NCI-H446 treated with DMSO at 0.1 percent for 48 hours (cell line): ENCODE measurements around the gene CIRBP.
"Not testable (repeated sequence)": the region's sequence is repeated elsewhere in the genome, so short reads cannot be mapped to it uniquely, and the experiment has no call there.

ENCODE experiments used
- DNase-seq: peaks from one replicate; lab custom pipeline; 2025; lab: John Stamatoyannopoulos, UW

The CIRBP gene

DNA sequence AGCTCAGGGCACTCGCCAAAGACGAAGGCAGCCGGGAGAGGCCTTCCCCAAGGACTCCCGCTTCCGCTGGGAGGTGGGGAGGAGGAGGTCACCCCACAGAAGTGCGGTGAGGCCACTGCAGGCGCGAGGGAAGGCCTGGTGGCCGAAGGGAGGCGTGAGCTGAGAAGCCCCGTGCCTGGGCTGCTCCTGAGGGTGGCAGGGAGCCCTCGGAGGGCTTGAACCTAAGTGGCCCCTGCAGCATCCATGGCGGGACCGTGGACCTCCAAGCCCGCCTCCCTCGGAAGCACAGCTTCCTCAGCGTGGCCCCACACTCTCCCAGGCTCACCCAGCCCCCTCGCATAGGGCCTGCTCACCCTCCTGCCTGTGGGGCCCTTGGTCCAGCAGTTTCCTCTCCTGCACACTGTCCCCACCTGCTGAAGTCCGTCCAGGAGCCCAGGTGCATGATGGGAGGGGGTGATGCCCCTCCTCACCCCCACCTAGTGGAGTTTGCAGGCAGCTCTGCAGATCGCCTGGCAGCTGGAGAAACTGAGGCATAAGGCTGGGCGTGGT is 42.5 kb downstream of the CIRBP start:
- no peak for DNase-seq

DNA sequence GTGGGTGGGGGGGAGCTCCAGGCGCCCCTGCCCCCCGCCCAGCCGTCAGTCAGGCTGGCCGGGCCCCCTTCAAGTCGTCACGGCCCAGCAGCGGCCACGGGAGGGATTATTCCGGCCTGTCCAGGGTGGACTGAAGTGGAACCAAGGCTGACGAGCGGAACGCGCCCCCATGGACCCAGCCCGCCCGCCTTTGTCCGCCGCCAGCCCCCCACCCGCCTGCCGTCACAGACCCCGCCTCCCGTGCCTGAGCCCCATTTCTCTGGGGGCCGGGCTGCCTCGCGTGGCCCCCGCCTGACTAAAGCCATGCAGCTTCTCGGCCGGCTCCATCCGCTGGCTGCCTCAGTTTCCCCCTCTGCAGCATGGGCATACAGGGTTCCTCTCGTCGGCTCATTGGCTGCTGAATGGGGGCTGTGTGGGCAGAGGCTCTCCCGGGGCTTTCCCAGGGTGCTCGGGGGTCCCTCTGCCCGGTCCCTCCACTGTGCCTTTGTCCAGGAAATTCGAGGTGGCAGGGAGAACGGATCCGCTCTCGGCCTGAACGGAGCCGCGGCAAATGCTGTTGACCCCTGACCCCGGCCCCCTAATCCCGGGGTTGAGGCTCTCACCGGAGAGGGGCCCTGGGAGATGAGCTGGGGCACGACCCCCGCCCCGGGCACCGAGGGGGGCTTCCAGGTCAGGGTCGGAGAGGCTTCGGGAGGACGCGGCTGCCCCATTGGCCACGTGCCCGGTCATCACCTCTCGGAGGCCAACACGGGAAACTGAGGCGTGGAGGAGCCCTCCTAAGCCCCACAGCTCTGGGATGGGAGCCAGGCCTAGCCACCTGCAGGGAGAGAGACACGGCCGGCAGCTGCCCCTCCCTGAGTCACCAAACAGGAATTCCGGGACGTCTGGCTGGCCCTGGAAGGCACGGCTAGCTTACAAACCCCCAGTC is 43.9 kb downstream of the CIRBP start:
- DNase-seq, result no peak

DNA sequence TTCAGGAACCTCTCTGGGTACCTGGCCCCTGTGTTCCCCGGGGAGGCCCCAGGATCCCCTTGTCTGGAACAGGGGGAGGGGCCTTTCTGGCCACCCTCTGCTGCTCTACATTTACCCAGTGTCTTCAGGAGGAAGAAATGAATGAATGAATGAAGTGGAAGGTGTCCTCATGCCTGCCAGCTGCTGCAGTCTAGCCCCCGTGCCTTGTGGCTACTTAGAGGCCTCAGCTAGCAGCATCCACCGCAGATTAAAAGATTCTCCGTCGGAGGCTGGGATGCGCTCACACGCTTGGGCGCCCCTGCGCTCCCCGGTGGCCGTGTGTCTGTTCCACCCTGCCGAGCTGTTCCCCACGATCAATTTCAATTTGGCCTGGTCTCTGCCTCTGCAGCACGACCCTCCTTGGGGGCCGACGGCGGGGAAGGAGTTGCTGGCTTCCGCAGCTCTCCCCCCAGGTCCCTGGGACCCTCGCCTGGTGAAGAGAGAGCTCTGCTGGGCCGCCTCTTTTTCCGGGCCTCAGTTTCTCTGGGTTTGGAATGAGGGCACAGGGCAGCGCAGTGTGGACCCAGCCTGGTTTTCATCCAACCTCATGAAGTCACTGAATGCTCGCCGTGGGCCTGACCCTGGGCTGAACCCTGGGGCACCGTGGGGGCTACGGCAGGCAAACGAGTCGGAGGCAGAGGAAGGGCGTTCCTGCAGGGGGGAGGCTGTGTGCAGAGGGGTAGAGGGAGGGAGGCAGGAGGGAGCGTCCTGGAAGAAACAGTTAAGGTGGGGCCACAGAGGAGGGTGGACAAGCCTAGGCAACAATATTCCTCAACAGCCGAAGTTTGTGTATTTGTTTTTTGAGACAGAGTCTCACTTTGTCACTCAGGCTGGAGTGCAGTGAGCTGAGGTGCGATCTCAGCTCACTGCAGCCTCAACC is 44.8 kb downstream of the CIRBP start:
- no peak for DNase-seq

GRCh38 chr19:1315470-1316166 is 46.5 kb downstream of the CIRBP start:
- no peak for DNase-seq

GRCh38 chr19:1316466-1316865 is 47.3 kb downstream of the CIRBP start:
- no peak for DNase-seq

GRCh38 chr19:1317274-1318003 is 48.3 kb downstream of the CIRBP start:
- DNase-seq, result no peak

DNA sequence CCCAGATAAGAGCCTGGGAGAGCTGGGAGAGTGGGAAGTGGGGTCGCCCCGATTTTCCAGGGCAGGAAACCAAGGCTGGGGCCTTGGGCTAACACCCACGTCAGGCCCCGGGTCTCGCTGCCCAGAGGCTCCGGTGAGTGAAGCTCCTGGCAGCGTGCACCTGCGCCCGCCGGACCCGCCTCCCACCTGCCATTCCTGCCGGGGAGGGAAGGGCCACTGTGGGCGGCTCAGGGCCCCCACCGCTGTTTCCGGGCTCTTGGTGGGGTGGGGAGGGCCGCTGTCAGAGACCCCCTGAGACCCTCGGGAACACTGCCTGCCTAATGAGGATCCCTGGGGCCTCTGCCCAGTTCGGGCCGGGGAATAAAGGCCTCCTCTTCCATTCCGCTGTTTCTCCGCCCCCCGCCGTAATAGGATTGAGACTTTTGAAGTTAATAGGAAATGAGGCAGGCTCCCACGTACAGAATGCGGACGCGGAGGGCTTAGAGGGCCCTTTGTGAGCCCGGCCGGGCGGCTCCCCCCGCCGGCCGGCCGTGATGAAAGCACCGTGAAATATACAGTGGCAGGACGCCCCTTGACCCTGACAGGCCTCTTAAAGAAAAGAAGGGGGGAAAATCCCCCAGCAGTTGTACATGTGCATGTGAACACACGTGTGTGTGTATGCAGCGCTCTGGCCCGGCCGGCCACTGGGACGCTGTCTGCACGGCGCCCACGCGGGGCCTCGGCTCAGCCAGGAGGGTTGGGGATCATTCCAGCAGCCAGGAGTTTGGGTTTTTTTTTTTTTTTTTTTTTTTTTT is 49.7 kb downstream of the CIRBP start:
- DNase-seq, result no peak

- DNase-seq, result not testable (repeated sequence)
Observed at GRCh38 chr19:1320282-1320650, 51.1 kb downstream of the CIRBP start.

- DNase-seq, result no peak
Observed at GRCh38 chr19:1321539-1321938, 52.4 kb downstream of the CIRBP start.

GRCh38 chr19:1322198-1322981 is 53.3 kb downstream of the CIRBP start:
- no peak for DNase-seq

DNA sequence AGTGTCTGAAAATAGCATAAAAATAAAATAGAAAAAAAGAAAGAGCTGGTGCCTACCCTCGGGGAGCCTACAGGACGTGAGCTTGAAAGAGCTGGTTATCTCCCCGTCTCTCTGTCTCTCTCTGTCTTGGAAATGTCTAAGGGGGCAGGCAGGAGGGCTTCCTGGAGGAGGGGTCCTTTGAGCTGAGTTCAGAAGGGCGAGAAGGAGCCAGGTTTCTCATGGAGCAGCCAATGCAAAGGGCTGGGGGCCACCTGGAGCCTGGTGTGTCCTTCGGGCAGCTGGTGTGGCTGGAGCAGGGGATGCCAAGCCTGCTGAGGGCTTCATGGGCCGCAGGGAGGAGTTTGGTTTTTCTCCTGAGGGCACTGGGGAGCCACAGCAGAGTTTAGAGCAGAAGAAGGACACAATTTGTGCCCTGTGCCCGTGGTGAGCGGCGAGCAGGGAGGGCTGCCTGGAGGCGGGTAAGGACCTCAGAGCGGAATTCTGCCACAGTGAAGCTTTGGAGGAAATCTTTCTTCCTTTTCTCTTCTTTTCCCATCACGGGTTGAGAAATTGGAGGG is 55.2 kb downstream of the CIRBP start:
- no peak for DNase-seq
